Fibroblast of lung (primary cell): Measurements from ENCODE around the gene FXN.

Experiments used
- EZH2 ChIP-seq: IDR thresholded peaks from 2 replicates; pipeline ENCODE4 v1.5.1; 2012; ENCODE audit warnings: low read length, control low read depth, mild to moderate bottlenecking; ENCODE audit errors: missing control alignments
- TF ChIP-seq, protein P1 (sequence below), 2 donors: IDR thresholded peaks in 1 of 2; conservative IDR thresholded peaks in 1 of 2; 1 replicate in 1 of 2; 2 replicates in 1 of 2; pipeline ENCODE4 v1.5.1; 2011 to 2012; ENCODE audit warnings: low read length in 2 of 2, control low read depth in 1 of 2, inconsistent platforms in 1 of 2, low read depth in 1 of 2, mild to moderate bottlenecking in 1 of 2

DNA sequence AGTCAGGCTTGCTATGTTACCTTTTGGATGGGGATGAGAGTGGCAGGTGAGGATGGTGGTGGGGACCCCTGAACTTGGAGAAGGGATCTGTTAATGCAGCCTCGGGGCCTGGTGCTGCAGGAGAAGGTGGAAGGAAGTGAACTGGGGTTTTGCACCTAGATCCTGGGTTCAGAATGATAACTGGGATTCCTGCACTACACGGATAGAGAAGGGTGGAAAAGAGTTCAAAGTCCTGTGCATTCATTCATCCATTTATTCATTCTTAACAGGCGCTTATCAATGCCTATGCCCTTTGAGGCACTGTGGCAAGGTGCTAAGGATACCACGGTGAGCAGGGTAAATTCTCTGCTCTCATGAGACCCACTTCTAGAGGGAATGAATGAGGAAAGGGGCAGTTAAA is 96.8 kb downstream of the FXN start:
- TF ChIP-seq, protein P1, sequence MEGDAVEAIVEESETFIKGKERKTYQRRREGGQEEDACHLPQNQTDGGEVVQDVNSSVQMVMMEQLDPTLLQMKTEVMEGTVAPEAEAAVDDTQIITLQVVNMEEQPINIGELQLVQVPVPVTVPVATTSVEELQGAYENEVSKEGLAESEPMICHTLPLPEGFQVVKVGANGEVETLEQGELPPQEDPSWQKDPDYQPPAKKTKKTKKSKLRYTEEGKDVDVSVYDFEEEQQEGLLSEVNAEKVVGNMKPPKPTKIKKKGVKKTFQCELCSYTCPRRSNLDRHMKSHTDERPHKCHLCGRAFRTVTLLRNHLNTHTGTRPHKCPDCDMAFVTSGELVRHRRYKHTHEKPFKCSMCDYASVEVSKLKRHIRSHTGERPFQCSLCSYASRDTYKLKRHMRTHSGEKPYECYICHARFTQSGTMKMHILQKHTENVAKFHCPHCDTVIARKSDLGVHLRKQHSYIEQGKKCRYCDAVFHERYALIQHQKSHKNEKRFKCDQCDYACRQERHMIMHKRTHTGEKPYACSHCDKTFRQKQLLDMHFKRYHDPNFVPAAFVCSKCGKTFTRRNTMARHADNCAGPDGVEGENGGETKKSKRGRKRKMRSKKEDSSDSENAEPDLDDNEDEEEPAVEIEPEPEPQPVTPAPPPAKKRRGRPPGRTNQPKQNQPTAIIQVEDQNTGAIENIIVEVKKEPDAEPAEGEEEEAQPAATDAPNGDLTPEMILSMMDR (conservative IDR thresholded peaks at IDR 0.05 in 1 of 2, IDR thresholded peaks at IDR 0.05 in 1 of 2; ENCODE audit: low read depth in 1 of 2, low read length in 2 of 2) = no peak
- TF ChIP-seq EZH2 = no peak
